ENCODE measurements around the gene MTHFSD.

MTHFSD gene

DNA sequence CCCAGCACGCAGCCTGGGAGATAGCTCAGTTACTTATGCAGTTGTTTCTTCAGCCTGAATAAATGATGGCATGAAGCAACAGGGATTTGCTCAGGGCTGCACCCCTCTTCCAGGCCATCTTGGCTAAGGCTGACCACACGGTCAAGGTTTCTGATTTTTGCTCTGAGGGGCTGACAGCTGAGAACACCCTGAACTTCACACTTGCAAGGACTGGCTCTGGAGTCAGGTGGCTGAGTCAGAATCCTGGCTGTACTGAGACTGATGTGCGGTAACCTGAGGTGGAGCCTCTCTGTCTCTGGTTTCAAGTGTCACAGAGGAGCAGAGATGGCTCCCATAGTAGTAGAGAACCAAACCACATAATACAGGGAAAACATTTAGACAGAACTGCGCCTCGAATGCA, 4.8 kb downstream of the MTHFSD start:
- no peak for DNase-seq (ENCODE audit: low spot score)

DNA sequence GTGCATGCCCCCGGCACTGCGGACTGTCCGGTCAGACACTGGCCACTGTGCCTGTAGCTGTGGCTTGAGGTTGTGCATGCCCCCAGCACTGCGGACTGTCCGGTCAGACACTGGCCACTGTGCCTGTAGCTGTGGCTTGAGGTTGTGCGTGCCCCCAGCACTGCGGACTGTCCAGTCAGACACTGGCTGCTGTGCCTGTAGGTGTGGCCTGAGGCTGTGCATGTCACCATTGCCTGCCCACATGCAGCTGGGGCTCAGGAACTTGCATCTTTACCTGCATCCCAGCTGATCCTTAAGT, 5.2 kb downstream of the MTHFSD start:
- DNase-seq (ENCODE audit: low spot score), result no peak

- DNase-seq (ENCODE audit: low spot score), result no peak
Observed at GRCh38 chr16:86549076-86549892, 5.8 kb downstream of the MTHFSD start.

GRCh38 chr16:86547286-86547685, 7.7 kb downstream of the MTHFSD start:
- DNase-seq (ENCODE audit: low spot score), result no peak

DNA sequence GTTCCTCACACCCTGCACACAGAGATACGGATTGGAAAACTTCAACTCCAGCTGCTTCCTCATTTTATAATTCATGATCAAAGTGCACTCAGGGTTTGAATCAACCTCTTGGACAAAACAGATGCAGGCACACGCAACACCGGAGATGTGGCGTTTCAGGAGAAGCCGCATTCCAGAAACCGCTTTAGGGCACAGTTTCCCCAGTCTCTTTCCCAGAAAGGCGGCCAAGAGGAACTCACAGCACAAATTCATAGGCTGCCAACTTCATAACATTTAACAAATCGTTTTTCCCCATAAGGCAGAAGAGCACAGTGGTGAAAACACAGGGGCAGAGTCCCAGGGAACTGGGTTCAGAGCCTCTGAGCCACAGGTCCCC, 8.4 kb downstream of the MTHFSD start:
- DNase-seq (ENCODE audit: low spot score), result no peak

- no peak for DNase-seq (ENCODE audit: low spot score)
Observed at GRCh38 chr16:86545954-86546637, 8.9 kb downstream of the MTHFSD start.

DNA sequence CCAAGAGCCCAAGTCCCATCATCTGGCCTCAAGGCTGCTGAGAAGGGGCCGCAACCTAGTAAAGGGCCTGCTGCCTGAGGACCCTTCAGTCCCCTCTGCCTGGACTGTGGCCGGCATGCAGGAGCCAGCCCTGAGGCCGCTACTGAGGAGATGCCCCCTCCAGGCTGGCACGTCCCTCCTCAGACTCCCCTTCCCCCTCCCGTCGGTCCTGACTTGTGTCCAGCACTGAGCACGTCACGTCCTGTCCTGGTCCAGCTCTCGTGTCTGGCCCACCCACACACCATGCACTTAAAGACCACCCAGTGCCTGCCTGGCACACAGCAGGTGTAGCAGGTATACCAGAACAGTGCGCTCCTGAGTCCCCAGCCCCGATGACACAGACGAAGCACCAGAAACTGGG, 9.6 kb downstream of the MTHFSD start:
- DNase-seq (ENCODE audit: low spot score), result no peak

DNA sequence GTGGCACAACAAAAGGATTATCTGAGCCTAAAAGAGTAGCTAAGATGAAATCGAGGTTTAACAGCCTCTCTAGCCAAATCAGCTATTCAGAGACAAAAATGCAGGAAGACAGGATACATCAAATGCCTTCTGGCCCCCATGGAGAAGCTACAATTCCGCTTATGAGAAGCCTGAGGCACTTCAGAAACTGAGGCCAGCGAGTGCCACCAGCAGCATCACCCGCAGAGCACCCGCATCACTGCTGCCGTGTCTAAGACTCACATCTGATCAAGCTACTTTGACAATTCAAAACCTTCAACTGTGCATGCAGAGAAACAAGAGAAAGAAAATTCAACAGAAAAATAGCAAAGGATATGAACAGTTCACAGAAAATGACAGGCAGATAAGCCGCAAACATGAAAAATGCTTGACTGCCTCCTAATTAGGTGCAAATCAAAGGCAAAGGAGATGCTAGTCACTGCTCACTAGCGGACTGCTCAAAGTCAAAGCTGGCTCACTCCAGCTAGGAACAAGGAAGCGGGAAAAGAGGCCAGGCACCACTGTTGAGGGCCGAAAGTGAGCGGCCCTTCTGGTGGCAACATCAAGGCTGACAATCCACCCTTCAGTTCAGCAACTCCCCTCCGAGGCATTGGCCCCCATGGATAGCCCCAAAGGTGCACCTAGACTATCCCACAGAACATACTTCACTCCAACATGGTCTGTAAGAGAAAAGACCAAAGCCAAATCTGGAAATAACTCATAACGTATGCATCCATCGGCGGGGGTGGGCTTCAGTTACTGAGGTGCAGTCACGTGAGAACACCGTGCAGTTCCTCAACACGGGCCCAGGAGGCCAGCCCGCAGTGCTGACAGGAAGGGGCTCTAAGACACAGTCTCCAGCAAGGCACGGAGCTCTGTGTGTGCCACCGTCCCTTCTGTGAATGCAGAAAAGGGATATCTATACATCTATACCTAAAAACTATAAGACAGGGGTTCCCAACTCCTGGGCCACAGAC, 12.0 kb downstream of the MTHFSD start:
- DNase-seq (ENCODE audit: low spot score), result no peak

GRCh38 chr16:86541560-86541959, 13.5 kb downstream of the MTHFSD start:
- no peak for DNase-seq (ENCODE audit: low spot score)

GRCh38 chr16:86540894-86541293, 14.1 kb downstream of the MTHFSD start:
- no peak for DNase-seq (ENCODE audit: low spot score)

DNA sequence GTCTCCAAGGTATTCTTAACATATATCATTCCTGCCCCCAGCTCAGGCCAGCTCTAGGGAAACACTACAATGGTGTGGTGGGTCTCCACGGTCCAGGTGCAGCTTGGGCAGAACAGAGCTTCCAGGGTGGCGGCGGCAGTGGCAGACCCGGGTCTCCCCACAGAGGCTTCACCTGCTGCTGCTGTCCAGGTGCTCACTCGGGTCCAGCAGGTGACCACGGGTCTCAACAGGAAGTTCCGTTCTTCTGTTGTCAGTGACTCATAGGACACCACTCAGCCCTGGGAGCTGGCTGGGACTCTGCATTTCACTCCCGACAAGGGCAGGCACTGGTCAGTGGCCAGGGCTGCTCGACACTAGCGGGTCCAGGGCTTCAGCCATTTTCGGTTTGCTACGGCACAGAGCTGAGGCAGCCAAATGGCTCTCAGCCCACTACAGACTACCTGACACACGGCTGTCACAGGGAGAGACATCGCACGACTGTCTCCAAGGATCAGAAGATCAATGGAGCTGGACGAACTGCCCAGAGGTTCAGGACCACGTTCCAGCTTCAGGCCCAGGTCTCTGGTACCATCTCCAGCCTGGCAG, 16.7 kb downstream of the MTHFSD start:
- DNase-seq (ENCODE audit: low spot score), result no peak

GRCh38 chr16:86537486-86537885, 17.5 kb downstream of the MTHFSD start:
- no peak for DNase-seq (ENCODE audit: low spot score)

GRCh38 chr16:86536621-86537020, 18.4 kb downstream of the MTHFSD start:
- no peak for DNase-seq (ENCODE audit: low spot score)

DNA sequence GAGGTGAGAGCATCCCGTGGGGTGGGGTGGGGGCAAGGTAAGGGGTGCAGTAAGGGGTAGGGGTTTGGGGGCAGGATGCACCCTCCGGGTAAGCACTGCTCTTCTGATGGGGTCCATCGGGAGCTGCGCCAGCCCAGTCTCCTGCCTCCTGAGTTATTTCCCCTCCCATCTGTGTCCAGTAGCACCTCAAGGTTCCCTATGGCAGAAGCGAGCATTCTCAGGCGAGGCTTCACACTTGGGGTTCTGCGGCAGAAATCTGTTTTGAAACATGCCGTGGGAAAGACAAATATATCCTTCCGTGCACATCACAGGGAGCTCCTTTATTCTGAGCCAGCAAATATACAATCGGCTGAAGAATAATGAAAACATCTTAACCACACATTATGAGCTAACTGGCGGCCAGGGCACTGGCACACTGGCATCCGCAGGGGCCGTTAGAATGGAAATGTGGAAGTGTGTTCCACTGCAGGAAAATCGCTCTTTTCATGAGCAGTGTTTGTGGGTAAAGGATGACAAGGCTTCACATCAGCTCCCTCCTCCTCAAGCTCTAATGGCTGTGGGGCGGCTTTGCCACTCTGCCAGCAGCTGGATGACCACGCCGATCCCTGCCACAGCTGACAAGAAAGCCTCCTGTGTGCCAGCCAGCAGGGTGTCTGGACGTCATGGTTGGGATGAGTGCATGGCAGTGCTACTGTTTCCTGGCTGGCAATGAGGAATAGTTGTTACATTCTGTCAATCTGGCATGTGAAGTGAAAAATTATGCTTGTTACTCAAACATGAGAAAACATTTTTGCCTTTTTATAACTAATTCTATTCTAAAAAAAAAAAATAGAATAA, 20.0 kb downstream of the MTHFSD start:
- DNase-seq (ENCODE audit: low spot score), result no peak

DNA sequence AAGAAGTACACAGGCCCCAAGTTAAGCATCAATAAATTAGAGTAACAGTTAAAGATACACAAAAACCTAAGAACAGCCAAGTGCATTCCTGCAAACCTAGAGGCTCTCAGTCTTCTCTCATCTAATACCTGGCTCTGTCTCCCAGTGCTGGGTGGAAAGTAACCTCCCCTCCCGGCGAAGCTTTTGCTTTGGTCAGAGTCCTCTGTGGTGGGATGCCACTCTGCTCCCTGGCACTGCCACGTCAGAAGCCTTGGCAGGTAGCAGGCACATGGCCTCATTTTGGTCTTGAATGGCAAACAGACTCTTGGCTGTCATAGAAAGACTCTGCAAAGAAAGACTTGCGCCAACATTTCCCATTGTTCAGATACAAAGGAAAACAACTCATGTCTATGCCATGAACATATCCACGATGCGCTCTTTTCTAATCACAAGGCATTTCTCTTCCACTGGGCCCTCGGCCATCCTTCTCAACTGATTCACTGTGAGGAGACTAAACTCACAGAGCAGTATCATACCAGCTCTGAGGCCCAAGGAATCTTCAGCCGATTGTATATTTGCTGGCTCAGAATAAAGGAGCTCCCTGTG, 21.2 kb downstream of the MTHFSD start:
- no peak for DNase-seq (ENCODE audit: low spot score)

DNA sequence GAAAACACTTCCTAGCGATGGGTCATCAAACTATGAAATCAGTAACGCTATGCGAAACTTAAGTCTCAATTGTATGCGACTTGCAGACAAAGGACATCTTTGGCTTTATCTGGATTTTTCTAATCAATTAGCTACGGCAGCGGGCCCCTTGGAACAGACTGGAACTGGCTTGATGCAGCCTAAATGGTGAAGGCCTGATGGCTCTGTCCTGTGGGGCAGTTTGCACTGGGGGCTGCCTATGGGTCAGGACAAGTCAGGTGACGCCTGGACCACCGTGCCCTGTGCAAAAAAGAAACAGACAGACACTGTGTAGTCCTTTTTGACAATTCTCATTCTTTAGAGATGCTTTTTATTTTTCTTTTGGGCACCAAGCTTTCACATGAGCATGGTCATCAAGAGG, 22.0 kb downstream of the MTHFSD start:
- DNase-seq (ENCODE audit: low spot score), result no peak

GRCh38 chr16:86532526-86532815, 22.6 kb downstream of the MTHFSD start:
- DNase-seq (ENCODE audit: low spot score), result no peak

- no peak for DNase-seq (ENCODE audit: low spot score)
Observed at GRCh38 chr16:86531641-86532525, 23.2 kb downstream of the MTHFSD start.

GRCh38 chr16:86531191-86531545, 23.9 kb downstream of the MTHFSD start:
- DNase-seq (ENCODE audit: low spot score), result no peak

All from NAMALWA (cell line).